CD4-positive, alpha-beta memory T cell (primary cell): ENCODE measurements around the gene CFAP65. TPM values are rescaled to one million over a fixed set of nuclear protein-coding genes. Genes with fewer than 3 reads are reported as not detected.

Source experiments
- microRNA-seq: library from miRNA; unstranded; fragments of <30 nt; microRNA quantifications from one replicate; pipeline ENCODE4 v1.2.0, GENCODE V29; 2021; ENCODE audit warnings: borderline replicate concordance, borderline number of aligned reads, borderline microRNAs expressed, mixed read lengths
- polyA plus RNA-seq, 2 donors: library from polyadenylated mRNA; unstranded; fragments of 300-500 nt; fragmentation: Illumina TruSeq; gene quantifications; one replicate each; pipeline ENCODE4 v1.2.3, GENCODE V29; 2021
- total RNA-seq, 2 experiments: library from RNA; stranded (reverse); gene quantifications; one replicate each; pipeline ENCODE4 v1.2.3, GENCODE V29; 2021

The CFAP65 gene
- total and polyA plus RNA-seq, 4 experiments from 2014 or later, result not detected

Small RNA genes within 50 kb of the gene (microRNA-seq; reads per million reads assigned to microRNA genes)
- not detected for gene MIR3131
- 16.3 reads per million, percentile 49 among the genes with 10 or more reads in this experiment for gene MIR375

Other genes with a start within 250 kb of the CFAP65 start
- gene PRKAG3, start 209.7 kb downstream of the CFAP65 start, total RNA-seq, result not detected
- not detected for gene PRKAG3, start 209.7 kb downstream of the CFAP65 start, polyA plus RNA-seq
- gene WNT6, start 181.7 kb downstream of the CFAP65 start, total RNA-seq, result under 1 TPM in 1 of 2 experiments, not detected in 1; 0.26 TPM
- gene WNT6, start 181.7 kb downstream of the CFAP65 start, polyA plus RNA-seq, result not detected
- gene WNT10A, start 160.7 kb downstream of the CFAP65 start, total RNA-seq, result 10 to 100 TPM; 11.1 to 12.4 TPM
- gene WNT10A, start 160.7 kb downstream of the CFAP65 start, polyA plus RNA-seq, result 1 to 10 TPM; 7.6 to 8.1 TPM
- gene CDK5R2, start 81.8 kb downstream of the CFAP65 start, total RNA-seq, result not detected
- gene CDK5R2, start 81.8 kb downstream of the CFAP65 start, polyA plus RNA-seq, result not detected
- not detected for gene FEV, start 56.3 kb downstream of the CFAP65 start, total RNA-seq
- gene FEV, start 56.3 kb downstream of the CFAP65 start, polyA plus RNA-seq, result not detected
- gene CRYBA2, start 48.1 kb downstream of the CFAP65 start, total RNA-seq, result not detected
- gene CRYBA2, start 48.1 kb downstream of the CFAP65 start, polyA plus RNA-seq, result not detected
- gene IHH, start 19.4 kb upstream of the CFAP65 start, total RNA-seq, result under 1 TPM in 1 of 2 experiments, not detected in 1; 0.17 TPM
- gene IHH, start 19.4 kb upstream of the CFAP65 start, polyA plus RNA-seq, result not detected
- gene NHEJ1, start 119.3 kb upstream of the CFAP65 start, total RNA-seq, result 10 to 100 TPM; 14.1 to 15.5 TPM
- 10 to 100 TPM; 25.5 to 27.5 TPM for gene NHEJ1, start 119.3 kb upstream of the CFAP65 start, polyA plus RNA-seq
- 10 to 100 TPM; 11.8 to 12.1 TPM for gene SLC23A3, start 128.5 kb upstream of the CFAP65 start, total RNA-seq
- gene SLC23A3, start 128.5 kb upstream of the CFAP65 start, polyA plus RNA-seq, result not detected
- 10 to 100 TPM; 79.3 to 83.3 TPM for gene CNPPD1, start 135.4 kb upstream of the CFAP65 start, total RNA-seq
- 10 to 100 TPM; 76.5 to 82.2 TPM for gene CNPPD1, start 135.4 kb upstream of the CFAP65 start, polyA plus RNA-seq
- gene RETREG2, start 136.8 kb upstream of the CFAP65 start, total RNA-seq, result 100 to 1,000 TPM; 123 to 128 TPM
- 10 to 100 TPM; 76.5 to 82.2 TPM for gene RETREG2, start 136.8 kb upstream of the CFAP65 start, polyA plus RNA-seq
- gene ZFAND2B, start 165.3 kb upstream of the CFAP65 start, total RNA-seq, result 10 to 100 TPM; 73.3 to 79.8 TPM
- gene ZFAND2B, start 165.3 kb upstream of the CFAP65 start, polyA plus RNA-seq, result 10 to 100 TPM; 76.3 to 81.5 TPM
- 10 to 100 TPM; 10.7 to 11.1 TPM for gene ABCB6, start 177.4 kb upstream of the CFAP65 start, total RNA-seq
- 1 to 10 TPM; 1.4 to 4.3 TPM for gene ABCB6, start 177.4 kb upstream of the CFAP65 start, polyA plus RNA-seq
- 10 to 100 TPM; 48.7 to 53.0 TPM for gene ATG9A, start 188.1 kb upstream of the CFAP65 start, total RNA-seq
- gene ATG9A, start 188.1 kb upstream of the CFAP65 start, polyA plus RNA-seq, result 10 to 100 TPM; 10.3 to 27.8 TPM
- gene ANKZF1, start 188.3 kb upstream of the CFAP65 start, total RNA-seq, result 100 to 1,000 TPM; 244 to 260 TPM
- gene ANKZF1, start 188.3 kb upstream of the CFAP65 start, polyA plus RNA-seq, result 10 to 100 TPM; 22.1 to 49.5 TPM
- 1 to 10 TPM; 1.5 to 2.5 TPM for gene GLB1L, start 203.9 kb upstream of the CFAP65 start, total RNA-seq
- gene GLB1L, start 203.9 kb upstream of the CFAP65 start, polyA plus RNA-seq, result under 1 TPM; 0.26 to 0.68 TPM
- gene STK16, start 204.0 kb upstream of the CFAP65 start, total RNA-seq, result 10 to 100 TPM; 19.3 to 21.1 TPM
- 10 to 100 TPM; 15.3 to 15.4 TPM for gene STK16, start 204.0 kb upstream of the CFAP65 start, polyA plus RNA-seq
- not detected for gene TUBA4B, start 211.7 kb upstream of the CFAP65 start, total RNA-seq
- gene TUBA4B, start 211.7 kb upstream of the CFAP65 start, polyA plus RNA-seq, result not detected
- gene TUBA4A, start 212.4 kb upstream of the CFAP65 start, total RNA-seq, result 100 to 1,000 TPM; 242 to 259 TPM
- 100 to 1,000 TPM; 157 to 268 TPM for gene TUBA4A, start 212.4 kb upstream of the CFAP65 start, polyA plus RNA-seq
- 100 to 1,000 TPM; 110 to 117 TPM for gene DNAJB2, start 237.8 kb upstream of the CFAP65 start, total RNA-seq
- gene DNAJB2, start 237.8 kb upstream of the CFAP65 start, polyA plus RNA-seq, result 1 to 10 TPM; 4.1 to 6.8 TPM